ENCODE measurements around the gene NOTCH1.
A peak's percentile ranks its signal among the peaks of the same experiment; 100 is the strongest.

The NOTCH1 gene

DNA sequence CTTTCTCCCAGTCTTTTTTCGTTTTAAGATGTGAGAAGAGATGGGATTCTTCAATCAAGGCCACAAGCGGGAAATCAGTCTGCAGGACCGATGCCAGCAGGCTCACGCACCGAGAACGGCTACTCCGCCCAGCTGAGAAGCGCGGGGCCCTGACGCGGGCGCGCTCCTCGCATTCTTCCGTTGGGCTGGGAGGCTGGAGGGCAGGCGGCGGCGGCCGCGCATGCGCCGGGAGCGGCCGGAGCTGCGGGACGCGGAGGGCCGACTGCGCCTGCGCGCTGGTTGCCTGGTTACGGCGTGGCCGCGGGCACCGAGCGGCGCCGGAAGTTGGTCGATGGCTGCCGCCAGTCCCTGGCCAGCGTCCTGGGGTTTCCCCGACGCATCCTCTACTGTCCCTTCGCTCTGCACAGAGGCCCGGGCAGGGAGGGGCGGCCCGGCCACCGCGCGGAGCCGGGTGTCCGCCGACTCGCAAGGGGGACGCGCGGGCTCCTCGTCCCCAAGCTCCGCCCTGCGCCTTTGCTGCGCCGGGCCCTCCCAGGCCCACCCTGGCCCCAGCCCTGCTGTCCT, 62.2 kb downstream of the NOTCH1 start (continued):
- TF ChIP-seq ZBTB20 (tag by site-specific recombination; IDR thresholded peaks at IDR 0.05) (peak; percentile 56; the same call in 1 of the 2 replicates), ZNF692 (tag by site-specific recombination; IDR thresholded peaks at IDR 0.05) (peak; percentile 42), ZNF580 (tag by site-specific recombination; IDR thresholded peaks at IDR 0.05) (no peak; the same call in 1 of the 2 replicates), ZNF248 (tag by site-specific recombination; IDR thresholded peaks at IDR 0.05) (no peak), IKZF3 (tag by site-specific recombination; IDR thresholded peaks at IDR 0.05) (peak; percentile 34; the same call in 1 of the 2 replicates), SP2 (tag by site-specific recombination; IDR thresholded peaks at IDR 0.05) (no peak), TRIM28 (IDR thresholded peaks at IDR 0.05; ENCODE audit: borderline replicate concordance, low read length) (no peak), ZNF596 (tag by site-specific recombination; IDR thresholded peaks at IDR 0.05) (no peak), ZNF266 (tag by site-specific recombination; IDR thresholded peaks at IDR 0.05; ENCODE audit: low read depth) (no peak), INSM2 (tag by site-specific recombination; IDR thresholded peaks at IDR 0.05) (no peak), YY2 (tag by site-specific recombination; IDR thresholded peaks at IDR 0.05) (peak; percentile 68), GLI4 (tag by site-specific recombination; IDR thresholded peaks at IDR 0.05) (no peak; the same call in 1 of the 2 replicates), SETDB1 (IDR thresholded peaks at IDR 0.05; ENCODE audit: insufficient read length, low read length) (no peak), ZNF16 (tag by site-specific recombination; IDR thresholded peaks at IDR 0.05; ENCODE audit: low read depth) (no peak), ZNF792 (tag by site-specific recombination; IDR thresholded peaks at IDR 0.05) (no peak), ZSCAN23 (tag by site-specific recombination; IDR thresholded peaks at IDR 0.05) (no peak), GLIS1 (tag by site-specific recombination; IDR thresholded peaks at IDR 0.05) (peak; percentile 7; the same call in 1 of the 2 replicates), KLF7 (tag by site-specific recombination; IDR thresholded peaks at IDR 0.05; ENCODE audit: borderline replicate concordance) (no peak), ZNF677 (tag by site-specific recombination; IDR thresholded peaks at IDR 0.05) (no peak), ZNF488 (tag by site-specific recombination; IDR thresholded peaks at IDR 0.05) (no peak), ZNF146 (tag by site-specific recombination; IDR thresholded peaks at IDR 0.05) (no peak), MYNN (tag by site-specific recombination; IDR thresholded peaks at IDR 0.05; ENCODE audit: borderline replicate concordance) (no peak), ZBTB1 (tag by site-specific recombination; IDR thresholded peaks at IDR 0.05) (no peak), REPIN1 (tag by site-specific recombination; IDR thresholded peaks at IDR 0.05; ENCODE audit: low read depth) (no peak), ZNF510 (tag by site-specific recombination; IDR thresholded peaks at IDR 0.05; ENCODE audit: insufficient replicate concordance) (no peak), ZNF529 (tag by site-specific recombination; IDR thresholded peaks at IDR 0.05; ENCODE audit: insufficient replicate concordance) (no peak), ZNF138 (tag by site-specific recombination; IDR thresholded peaks at IDR 0.05; ENCODE audit: borderline replicate concordance) (no peak), ZNF76 (tag by site-specific recombination; IDR thresholded peaks at IDR 0.05; ENCODE audit: borderline replicate concordance, low read depth) (no peak), ZNF626 (tag by site-specific recombination; IDR thresholded peaks at IDR 0.05) (no peak)
- TF ChIP-seq, protein P1, sequence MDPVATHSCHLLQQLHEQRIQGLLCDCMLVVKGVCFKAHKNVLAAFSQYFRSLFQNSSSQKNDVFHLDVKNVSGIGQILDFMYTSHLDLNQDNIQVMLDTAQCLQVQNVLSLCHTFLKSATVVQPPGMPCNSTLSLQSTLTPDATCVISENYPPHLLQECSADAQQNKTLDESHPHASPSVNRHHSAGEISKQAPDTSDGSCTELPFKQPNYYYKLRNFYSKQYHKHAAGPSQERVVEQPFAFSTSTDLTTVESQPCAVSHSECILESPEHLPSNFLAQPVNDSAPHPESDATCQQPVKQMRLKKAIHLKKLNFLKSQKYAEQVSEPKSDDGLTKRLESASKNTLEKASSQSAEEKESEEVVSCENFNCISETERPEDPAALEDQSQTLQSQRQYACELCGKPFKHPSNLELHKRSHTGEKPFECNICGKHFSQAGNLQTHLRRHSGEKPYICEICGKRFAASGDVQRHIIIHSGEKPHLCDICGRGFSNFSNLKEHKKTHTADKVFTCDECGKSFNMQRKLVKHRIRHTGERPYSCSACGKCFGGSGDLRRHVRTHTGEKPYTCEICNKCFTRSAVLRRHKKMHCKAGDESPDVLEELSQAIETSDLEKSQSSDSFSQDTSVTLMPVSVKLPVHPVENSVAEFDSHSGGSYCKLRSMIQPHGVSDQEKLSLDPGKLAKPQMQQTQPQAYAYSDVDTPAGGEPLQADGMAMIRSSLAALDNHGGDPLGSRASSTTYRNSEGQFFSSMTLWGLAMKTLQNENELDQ (tag by site-specific recombination; IDR thresholded peaks at IDR 0.05; ENCODE audit: low read depth) = no peak
- TF ChIP-seq, protein P2, sequence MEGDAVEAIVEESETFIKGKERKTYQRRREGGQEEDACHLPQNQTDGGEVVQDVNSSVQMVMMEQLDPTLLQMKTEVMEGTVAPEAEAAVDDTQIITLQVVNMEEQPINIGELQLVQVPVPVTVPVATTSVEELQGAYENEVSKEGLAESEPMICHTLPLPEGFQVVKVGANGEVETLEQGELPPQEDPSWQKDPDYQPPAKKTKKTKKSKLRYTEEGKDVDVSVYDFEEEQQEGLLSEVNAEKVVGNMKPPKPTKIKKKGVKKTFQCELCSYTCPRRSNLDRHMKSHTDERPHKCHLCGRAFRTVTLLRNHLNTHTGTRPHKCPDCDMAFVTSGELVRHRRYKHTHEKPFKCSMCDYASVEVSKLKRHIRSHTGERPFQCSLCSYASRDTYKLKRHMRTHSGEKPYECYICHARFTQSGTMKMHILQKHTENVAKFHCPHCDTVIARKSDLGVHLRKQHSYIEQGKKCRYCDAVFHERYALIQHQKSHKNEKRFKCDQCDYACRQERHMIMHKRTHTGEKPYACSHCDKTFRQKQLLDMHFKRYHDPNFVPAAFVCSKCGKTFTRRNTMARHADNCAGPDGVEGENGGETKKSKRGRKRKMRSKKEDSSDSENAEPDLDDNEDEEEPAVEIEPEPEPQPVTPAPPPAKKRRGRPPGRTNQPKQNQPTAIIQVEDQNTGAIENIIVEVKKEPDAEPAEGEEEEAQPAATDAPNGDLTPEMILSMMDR (tag by site-specific recombination; IDR thresholded peaks at IDR 0.05) = no peak
- TF ChIP-seq, protein P3, sequence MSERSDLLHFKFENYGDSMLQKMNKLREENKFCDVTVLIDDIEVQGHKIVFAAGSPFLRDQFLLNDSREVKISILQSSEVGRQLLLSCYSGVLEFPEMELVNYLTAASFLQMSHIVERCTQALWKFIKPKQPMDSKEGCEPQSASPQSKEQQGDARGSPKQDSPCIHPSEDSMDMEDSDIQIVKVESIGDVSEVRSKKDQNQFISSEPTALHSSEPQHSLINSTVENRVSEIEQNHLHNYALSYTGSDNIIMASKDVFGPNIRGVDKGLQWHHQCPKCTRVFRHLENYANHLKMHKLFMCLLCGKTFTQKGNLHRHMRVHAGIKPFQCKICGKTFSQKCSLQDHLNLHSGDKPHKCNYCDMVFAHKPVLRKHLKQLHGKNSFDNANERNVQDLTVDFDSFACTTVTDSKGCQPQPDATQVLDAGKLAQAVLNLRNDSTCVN (tag by site-specific recombination; optimal IDR thresholded peaks at IDR 0.05) = peak; percentile 21
